ENCODE data around the gene FOXRED2. TPM values are rescaled to one million over a fixed set of nuclear protein-coding genes. Genes with fewer than 3 reads are reported as not detected.

Gene FOXRED2
- total RNA-seq, 2 donors from 2014 or later: 3.7 to 5.7 TPM

DNA sequence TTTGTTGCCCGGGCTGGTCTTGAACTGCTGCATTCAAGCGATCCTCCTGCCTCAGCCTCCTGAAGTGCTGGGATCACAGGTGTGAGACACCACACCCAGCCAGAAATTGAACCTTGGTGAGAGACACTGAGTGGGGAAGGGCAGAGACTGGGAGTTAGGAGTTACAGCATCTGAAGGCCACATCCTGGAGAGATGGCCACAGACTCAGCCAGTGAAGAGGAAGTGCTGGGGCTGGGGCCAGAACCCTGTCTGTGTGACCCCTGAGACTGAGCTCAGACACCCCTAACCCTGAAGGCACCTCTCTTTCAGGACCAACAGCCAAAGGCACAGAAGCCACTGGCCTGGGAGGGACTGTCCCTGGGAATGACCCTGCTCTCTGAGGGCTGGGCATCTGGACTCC, 59.2 kb downstream of the FOXRED2 start:
- Histone ChIP-seq H3K9me3 (no peaks in the 10 kb centered on the region), H3K4me1 (peaks cover 0 to 50% of the 10 kb centered on the region in 2 donors), H3K27ac (no peak overlapping the region), H3K27me3 (no peaks in the 10 kb centered on the region), H3K36me3 (no peaks in the 10 kb centered on the region), H3K4me3 (no peak overlapping the region)
- TF ChIP-seq CTCF (IDR thresholded peaks at IDR 0.05): no peak
- no peak for DNase-seq (ENCODE audit: low spot score)

- DNase-seq (ENCODE audit: low spot score): no peak
- H3K9me3 ChIP-seq: no peaks in the 10 kb centered on the region
- TF ChIP-seq CTCF (IDR thresholded peaks at IDR 0.05): no peak
- no peak overlapping the region for H3K4me3 ChIP-seq
- peak overlapping the region; percentile 17 for H3K27ac ChIP-seq
- H3K4me1 ChIP-seq: peaks cover 0 to 37% of the 10 kb centered on the region in 2 donors
- no peaks in the 10 kb centered on the region for H3K27me3 ChIP-seq
- H3K36me3 ChIP-seq: no peaks in the 10 kb centered on the region
Measured at GRCh38 chr22:36445158-36445668, 61.6 kb downstream of the FOXRED2 start.

DNA sequence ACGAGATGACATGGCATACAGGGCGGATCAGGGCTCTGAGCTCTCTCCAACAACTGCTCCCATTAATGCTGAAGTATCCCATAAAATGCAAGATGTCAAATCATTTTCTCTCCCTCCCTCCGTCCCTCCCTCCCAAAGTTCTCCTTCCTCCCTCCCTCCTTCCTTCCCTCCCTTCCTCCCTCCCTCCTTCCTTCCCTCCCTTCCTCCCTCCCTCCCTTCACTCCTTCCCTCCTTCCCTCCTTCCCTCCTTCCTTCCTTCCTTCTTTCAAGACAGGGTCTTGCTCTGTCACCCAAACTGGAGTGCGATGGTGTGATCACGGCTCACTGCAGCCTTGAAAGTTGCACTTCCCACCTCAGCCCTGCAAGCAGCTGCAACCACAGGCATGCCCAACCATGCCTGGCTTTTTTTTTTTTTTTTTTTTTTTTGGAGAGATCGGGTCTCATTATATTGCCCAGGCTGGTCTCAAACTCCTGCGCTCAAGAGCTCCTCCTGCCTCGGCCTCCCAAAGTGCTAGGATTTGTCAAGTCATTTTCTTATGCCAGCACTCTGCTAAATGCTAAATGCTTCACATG, 63.6 kb downstream of the FOXRED2 start:
- no peak for TF ChIP-seq CTCF (IDR thresholded peaks at IDR 0.05)
- H3K27me3 ChIP-seq: no peaks in the 10 kb centered on the region
- no peak overlapping the region for H3K4me3 ChIP-seq
- DNase-seq (ENCODE audit: low spot score): no peak
- H3K36me3 ChIP-seq: no peaks in the 10 kb centered on the region
- H3K9me3 ChIP-seq: no peaks in the 10 kb centered on the region
- H3K4me1 ChIP-seq: peaks cover 0 to 25% of the 10 kb centered on the region in 2 donors
- H3K27ac ChIP-seq: no peak overlapping the region

GRCh38 chr22:36442506-36443197, 64.2 kb downstream of the FOXRED2 start:
- TF ChIP-seq CTCF (IDR thresholded peaks at IDR 0.05): no peak
- Histone ChIP-seq H3K4me1 (peaks cover 0 to 25% of the 10 kb centered on the region in 2 donors), H3K36me3 (no peaks in the 10 kb centered on the region), H3K27me3 (no peaks in the 10 kb centered on the region), H3K9me3 (no peaks in the 10 kb centered on the region), H3K4me3 (no peak overlapping the region), H3K27ac (no peak overlapping the region)
- DNase-seq (ENCODE audit: low spot score): no peak

- H3K27ac ChIP-seq: peak overlapping the region in 1 of 2 donors; percentile 52
- H3K27me3 ChIP-seq: no peaks in the 10 kb centered on the region
- no peak for DNase-seq (ENCODE audit: low spot score)
- TF ChIP-seq CTCF (IDR thresholded peaks at IDR 0.05): no peak
- H3K9me3 ChIP-seq: no peaks in the 10 kb centered on the region
- no peaks in the 10 kb centered on the region for H3K36me3 ChIP-seq
- H3K4me1 ChIP-seq: peaks cover 0 to 25% of the 10 kb centered on the region in 2 donors
- H3K4me3 ChIP-seq: no peak overlapping the region
Measured at GRCh38 chr22:36440429-36441002, 66.3 kb downstream of the FOXRED2 start.
